Adipocyte (in vitro differentiated cells): ENCODE measurements around the gene DACT1.

Experiments
- DNase-seq: peaks from one replicate; pipeline ENCODE4 v3.0.0-alpha.2; 2015; ENCODE audit warnings: low read depth
- H3K27me3 ChIP-seq: replicated peaks from 2 replicates; pipeline ENCODE4 v1.7.0; 2013; ENCODE audit warnings: mild to moderate bottlenecking, low read length, moderate library complexity; ENCODE audit not compliant: control insufficient read depth, insufficient read depth
- H3K36me3 ChIP-seq: 2 replicates; pipeline ENCODE4 v1.7.0; 2013; ENCODE audit warnings: low read length, mild to moderate bottlenecking, moderate library complexity; ENCODE audit not compliant: control insufficient read depth, insufficient read depth, severe bottlenecking
- H3K4me1 ChIP-seq: 2 replicates; pipeline ENCODE4 v1.7.0; 2013; ENCODE audit warnings: mild to moderate bottlenecking, low read length, moderate library complexity; ENCODE audit not compliant: control insufficient read depth, insufficient read depth
- H3K4me3 ChIP-seq: 2 replicates; pipeline ENCODE4 v1.7.0; 2013; ENCODE audit warnings: mild to moderate bottlenecking, low read length, moderate library complexity
- H3K9ac ChIP-seq: 2 replicates; pipeline ENCODE4 v1.7.0; 2013; ENCODE audit warnings: mild to moderate bottlenecking, low read length, moderate library complexity
- H3K9me3 ChIP-seq: 2 replicates; pipeline ENCODE4 v1.7.0; 2013; ENCODE audit warnings: mild to moderate bottlenecking, low read length, moderate library complexity; ENCODE audit not compliant: control insufficient read depth

DACT1 gene

DNA sequence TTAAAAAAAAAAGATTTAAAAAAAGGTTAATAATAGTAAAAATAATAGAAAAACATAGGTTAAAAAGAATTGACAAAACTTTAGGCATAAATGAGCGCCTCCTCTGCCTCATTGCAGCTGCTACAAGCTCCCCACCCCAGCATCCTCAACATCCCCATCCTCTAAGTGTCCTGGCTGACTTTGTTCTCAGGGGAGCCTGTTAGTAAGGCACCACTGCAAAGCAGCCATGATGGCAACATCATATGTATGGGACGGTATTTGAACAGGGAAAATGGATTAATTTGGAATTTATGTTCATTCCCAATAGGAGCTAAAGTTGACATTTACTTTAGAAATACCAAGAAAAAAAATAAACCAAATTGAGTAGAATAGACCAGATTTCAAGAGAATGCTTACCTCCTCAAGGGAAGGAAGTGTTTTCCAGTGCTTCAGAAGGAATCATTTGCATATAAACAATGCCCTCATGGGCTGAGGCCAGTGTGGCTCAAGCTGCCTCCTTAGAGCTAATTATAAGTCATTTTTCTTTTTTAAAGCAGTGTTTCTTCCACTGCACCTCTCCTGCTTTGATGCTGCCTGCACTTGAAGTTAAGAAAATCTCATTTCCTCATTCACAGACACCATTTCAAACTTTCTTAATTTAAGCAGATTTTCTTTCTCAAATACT is 59.6 kb downstream of the DACT1 start:
- DNase-seq, result no peak
- no peak overlapping the region for H3K9ac ChIP-seq

More for the DNA sequence above, 59.6 kb downstream of the DACT1 start:
- no peaks in the 10 kb centered on the region for H3K36me3 ChIP-seq
- no peaks in the 10 kb centered on the region for H3K4me1 ChIP-seq
- no peaks in the 10 kb centered on the region for H3K9me3 ChIP-seq
- no peak overlapping the region for H3K4me3 ChIP-seq
- H3K27me3 ChIP-seq, result no peaks in the 10 kb centered on the region
